ENCODE results near the gene MSS51.

- TF ChIP-seq SP1 (IDR thresholded peaks at IDR 0.05) (no peak), RXRA (IDR thresholded peaks at IDR 0.05) (no peak), CTCF (IDR thresholded peaks at IDR 0.05; ENCODE audit: low read depth, low read length, missing input control) (no peak), GABPA (IDR thresholded peaks at IDR 0.05 in 1 of 2, conservative IDR thresholded peaks at IDR 0.05 in 1 of 2) (no peak)
- TF ChIP-seq, protein P1, sequence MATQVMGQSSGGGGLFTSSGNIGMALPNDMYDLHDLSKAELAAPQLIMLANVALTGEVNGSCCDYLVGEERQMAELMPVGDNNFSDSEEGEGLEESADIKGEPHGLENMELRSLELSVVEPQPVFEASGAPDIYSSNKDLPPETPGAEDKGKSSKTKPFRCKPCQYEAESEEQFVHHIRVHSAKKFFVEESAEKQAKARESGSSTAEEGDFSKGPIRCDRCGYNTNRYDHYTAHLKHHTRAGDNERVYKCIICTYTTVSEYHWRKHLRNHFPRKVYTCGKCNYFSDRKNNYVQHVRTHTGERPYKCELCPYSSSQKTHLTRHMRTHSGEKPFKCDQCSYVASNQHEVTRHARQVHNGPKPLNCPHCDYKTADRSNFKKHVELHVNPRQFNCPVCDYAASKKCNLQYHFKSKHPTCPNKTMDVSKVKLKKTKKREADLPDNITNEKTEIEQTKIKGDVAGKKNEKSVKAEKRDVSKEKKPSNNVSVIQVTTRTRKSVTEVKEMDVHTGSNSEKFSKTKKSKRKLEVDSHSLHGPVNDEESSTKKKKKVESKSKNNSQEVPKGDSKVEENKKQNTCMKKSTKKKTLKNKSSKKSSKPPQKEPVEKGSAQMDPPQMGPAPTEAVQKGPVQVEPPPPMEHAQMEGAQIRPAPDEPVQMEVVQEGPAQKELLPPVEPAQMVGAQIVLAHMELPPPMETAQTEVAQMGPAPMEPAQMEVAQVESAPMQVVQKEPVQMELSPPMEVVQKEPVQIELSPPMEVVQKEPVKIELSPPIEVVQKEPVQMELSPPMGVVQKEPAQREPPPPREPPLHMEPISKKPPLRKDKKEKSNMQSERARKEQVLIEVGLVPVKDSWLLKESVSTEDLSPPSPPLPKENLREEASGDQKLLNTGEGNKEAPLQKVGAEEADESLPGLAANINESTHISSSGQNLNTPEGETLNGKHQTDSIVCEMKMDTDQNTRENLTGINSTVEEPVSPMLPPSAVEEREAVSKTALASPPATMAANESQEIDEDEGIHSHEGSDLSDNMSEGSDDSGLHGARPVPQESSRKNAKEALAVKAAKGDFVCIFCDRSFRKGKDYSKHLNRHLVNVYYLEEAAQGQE (IDR thresholded peaks at IDR 0.05), result no peak
These were observed 19.0 kb downstream of the MSS51 start for GRCh38 chr10:73414230-73414945.

Data from liver (tissue), 3 donors.